GM21825 (cell line): ENCODE data around the gene UBE2J2.
A peak's percentile ranks its signal among the peaks of the same experiment; 100 is the strongest.

Experiments
- ATAC-seq: cut with Tn5 transposase; IDR thresholded peaks from one replicate; pipeline ENCODE4 v1.9.1; 2021; ENCODE audit warnings: mild to moderate bottlenecking, moderate library complexity; ENCODE audit not compliant: unreplicated experiment

Gene UBE2J2

GRCh38 chr1:1309251-1310108, 35.8 kb upstream of the UBE2J2 start:
- ATAC-seq: no peak

DNA sequence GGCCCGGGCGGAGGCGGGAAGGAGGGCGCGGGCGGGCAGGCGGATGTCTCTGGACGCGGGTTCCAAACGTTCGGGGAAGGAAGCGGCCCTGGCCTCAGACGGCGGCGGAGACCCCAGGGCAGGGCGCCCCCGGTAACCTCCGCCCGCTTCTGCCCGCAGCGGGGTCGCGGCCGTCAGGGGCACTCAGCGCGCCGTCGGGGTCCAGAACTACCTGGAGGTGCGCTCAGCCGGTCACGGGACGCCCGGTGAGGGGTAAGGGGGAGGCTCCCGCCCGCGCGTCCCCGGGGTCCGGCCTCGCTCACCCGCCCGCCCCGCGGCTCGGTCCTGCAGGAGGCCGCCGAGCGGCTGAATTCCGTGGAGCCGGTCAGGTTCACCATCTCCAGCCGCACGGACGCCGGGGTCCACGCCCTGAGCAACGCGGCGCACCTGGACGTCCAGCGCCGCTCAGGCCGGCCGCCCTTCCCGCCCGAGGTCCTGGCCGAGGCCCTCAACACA, 35.1 kb upstream of the UBE2J2 start:
- peak; percentile 1 for ATAC-seq

DNA sequence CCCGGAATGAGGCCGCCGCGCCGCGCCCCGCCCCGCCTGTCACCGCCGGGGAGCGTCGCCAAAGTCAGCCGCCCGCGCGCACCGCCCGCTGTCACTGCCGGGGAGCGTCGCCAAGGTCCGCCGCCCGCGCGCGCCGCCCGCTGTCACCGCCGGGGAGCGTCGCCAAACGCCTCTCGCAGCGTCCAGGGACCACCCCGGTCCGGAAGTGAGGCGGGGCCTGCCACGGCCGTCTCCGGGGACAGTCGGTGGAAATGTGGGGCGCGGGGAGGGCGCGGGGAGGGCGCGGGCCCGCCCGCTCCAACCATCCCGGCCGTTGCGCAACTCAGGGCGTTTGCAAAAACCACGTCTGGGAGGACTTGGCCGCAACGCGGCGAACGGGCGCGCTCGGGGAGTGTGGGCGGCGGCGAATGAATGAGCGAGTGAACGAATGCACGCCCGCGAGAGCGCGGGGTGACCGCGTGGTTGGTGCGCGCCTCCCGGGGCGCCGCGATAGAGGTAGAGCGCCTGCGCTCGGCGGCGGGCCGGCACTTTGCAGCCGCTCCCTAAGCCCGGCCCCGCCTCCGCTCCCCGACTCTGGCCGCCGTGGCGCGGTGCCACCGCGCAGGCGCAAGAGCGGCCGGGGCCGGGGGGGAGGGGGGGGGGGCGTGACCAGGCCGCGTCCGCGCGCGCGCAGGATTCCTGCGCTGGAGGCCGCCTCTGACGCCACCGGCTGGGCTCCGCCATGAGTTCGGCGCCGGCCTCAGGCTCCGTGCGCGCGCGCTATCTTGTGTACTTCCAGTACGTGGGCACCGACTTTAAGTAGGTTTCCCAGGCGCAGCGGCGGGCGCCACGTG, 34.5 kb upstream of the UBE2J2 start, which contains the start of the genes ACAP3 and PUSL1:
TSS of gene ACAP3 (minus strand) at position 8 of the 833 bp plus-strand sequence. CDS start 115 bp downstream, outside the sequence.
TSS of gene PUSL1 (plus strand) at position 675 of the 833 bp plus-strand sequence. CDS start at position 722, 47 bp downstream.
- peak; percentile 44 for ATAC-seq

- ATAC-seq: peak; percentile 4
These were observed 33.7 kb upstream of the UBE2J2 start for GRCh38 chr1:1307261-1307922.

GRCh38 chr1:1306661-1307260, 33.1 kb upstream of the UBE2J2 start:
- no peak for ATAC-seq

GRCh38 chr1:1306070-1306660, 32.5 kb upstream of the UBE2J2 start:
- no peak for ATAC-seq

GRCh38 chr1:1305300-1306069, 31.8 kb upstream of the UBE2J2 start:
- ATAC-seq: no peak

DNA sequence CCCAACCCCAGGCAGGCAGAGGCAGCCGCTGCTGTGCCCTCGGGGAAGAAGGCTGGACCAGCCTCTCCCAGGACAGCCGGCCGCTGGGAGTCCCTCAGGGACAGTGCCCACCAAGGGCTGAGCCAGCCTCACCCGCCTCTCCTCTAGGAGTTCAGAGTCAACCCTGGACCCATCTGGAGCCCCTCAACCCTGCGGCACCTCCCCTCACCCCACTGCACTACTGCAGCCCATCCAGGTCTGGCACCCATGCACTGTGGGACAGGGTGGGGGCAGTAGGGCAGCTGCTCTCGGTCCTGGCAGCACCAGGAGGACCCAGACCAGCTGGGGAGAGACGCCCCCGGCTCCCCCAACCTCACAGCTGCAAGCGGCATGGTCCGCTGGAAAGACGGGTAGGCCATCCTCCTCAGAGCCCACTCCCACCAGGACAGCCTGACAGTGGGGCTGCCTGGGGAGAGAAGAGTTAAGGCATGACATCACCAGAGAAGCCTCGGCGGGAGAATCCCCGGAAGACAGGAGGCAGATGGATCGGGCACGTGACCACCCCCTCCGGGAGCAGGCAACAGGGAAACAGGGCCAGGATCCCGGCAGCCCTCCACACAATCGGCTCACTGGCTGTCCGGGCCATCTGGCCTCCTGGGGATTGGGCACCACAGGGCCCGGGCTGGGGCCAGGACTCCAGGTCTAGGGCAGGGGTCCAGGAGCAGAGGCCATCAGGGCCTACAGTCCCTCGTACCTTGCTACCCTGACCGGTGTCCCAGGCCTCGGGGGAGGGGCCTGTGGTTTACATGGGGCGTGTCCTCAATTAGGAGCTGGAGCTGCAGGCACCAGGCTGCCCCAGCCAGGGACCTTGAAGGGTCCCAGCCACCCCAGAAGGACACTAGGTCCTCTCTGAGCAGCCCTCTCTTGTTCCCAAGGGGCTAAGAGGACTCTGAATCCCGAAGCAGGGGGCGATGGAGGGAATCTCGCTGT, 31.0 kb upstream of the UBE2J2 start:
- ATAC-seq: no peak

- no peak for ATAC-seq
These were observed 30.1 kb upstream of the UBE2J2 start for GRCh38 chr1:1303736-1304135.

GRCh38 chr1:1302951-1303509, 29.4 kb upstream of the UBE2J2 start:
- ATAC-seq: no peak

DNA sequence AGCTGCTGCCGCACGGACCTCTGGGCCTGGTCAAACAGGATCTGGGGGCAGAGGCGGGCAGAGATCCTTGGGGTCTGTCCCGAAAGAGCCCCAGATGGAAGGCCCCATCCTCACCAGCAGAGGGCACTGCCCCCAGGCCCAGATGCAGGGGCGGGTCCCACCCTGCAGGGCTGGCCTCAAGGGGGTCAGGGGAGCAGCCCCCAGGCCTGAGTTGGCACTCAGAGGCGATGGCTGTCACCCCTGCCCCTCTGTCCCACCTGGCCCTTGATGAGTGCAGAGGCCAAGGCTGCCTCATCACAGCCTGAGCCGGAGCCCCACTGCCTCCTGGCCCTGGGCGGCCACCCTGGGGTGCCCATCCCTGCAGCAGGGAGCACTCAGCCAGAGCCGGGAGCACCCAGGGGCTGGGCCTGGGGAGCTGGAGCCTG, 28.4 kb upstream of the UBE2J2 start:
- no peak for ATAC-seq

DNA sequence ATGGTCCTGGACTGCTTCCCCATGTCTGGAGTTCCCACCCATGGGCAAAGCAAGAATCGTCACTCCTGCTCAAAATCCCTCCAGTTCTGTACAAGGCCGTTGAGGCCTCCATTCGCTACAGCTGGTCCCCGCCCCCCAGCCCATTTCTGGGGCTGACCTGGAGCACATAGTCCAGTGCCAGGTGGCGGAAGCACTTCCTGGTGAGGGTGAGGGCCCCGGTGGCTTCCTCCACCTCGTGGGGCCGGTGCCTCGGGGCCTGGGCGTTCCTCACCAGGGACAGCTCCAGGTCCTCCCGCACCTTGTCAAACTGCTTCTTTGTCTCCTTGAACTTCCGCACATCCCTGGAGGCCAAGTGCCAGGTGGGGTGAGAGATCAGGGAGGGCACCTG, 26.7 kb upstream of the UBE2J2 start:
- no peak for ATAC-seq

DNA sequence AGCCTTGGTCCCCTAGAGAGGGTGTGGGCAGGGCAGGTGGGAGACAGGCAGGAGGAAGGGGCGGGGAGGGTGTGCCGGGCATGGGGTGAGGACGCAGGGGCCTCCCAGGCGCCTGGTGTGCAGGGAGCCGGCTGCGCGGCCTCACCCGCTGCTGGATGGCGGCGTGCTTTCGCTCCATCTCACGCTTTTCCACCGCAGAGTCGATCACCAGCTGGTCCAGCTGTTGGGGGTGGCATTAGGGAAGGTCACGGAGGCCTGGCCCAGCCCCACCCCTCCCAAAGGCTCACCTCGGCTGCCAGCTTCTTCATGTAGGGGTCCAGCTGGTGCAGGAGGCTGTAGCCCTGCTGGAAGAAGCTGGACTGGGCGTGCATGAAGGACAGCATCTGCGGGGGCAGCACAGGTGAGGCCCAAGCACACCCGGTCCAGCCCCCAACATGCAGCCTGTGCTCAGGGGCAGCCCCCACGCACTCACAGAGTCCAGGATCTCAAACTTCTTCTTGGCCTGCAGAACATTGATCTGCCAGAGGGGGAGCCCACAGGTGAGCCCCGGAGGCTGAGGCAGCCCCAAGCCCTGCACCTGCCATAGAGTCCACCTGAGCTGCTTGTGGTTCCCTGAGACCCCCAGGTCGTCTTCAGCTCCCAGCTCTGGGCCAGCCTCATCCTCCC, 26.2 kb upstream of the UBE2J2 start:
- no peak for ATAC-seq

- ATAC-seq: no peak
These were observed 25.4 kb upstream of the UBE2J2 start for GRCh38 chr1:1298861-1299685.

DNA sequence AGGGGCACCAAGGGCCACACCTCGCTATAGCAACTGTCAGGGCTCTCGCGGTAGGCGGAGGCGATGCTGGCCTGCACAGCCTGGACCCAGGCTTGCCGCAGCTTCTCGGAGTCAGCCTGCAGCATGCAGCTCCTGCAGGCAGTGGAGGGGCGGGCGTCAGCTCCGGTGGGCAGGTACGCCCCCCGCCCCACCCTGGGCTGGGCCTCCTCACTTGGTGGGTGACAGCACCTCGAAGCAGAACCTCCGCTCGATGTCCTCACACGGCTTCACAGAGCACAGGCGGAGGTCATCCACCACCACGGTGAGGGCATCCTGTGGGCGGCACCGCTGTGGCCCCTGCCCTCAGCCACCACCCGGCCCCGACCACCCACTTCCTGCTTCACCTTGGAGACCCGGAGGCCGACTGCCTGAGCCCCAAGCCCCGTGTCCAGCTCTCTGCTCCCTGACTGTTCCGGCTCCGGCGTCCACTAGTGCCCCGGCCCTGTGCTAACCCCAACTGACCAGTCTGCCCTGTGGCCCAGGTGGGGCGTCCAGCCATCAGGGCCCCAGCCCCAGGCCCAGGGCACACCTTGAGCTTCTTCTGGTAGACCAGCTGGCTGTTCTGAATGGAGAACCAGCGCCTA, 24.3 kb upstream of the UBE2J2 start:
- ATAC-seq: no peak
